H9 (cell line): ENCODE data around the gene C19orf53. TPM values are rescaled to one million over a fixed set of nuclear protein-coding genes. Genes with fewer than 3 reads are reported as not detected.

Experiments
- DNase-seq: peaks from one replicate; pipeline ENCODE4 v3.0.0-alpha.2; 2017
- H2AFZ ChIP-seq: one replicate; pipeline ENCODE4 v1.6.1; 2013; ENCODE audit warnings: mild to moderate bottlenecking, low read length, control low read depth, moderate library complexity
- H2AK5ac ChIP-seq: 2 replicates; pipeline ENCODE4 v1.6.1; 2013; ENCODE audit warnings: low read length, control low read depth, mixed read lengths; ENCODE audit not compliant: insufficient read length
- H2BK120ac ChIP-seq: one replicate; pipeline ENCODE4 v1.6.1; 2013; ENCODE audit warnings: low read depth, mild to moderate bottlenecking, low read length, control low read depth, inconsistent platforms; ENCODE audit not compliant: poor library complexity, severe bottlenecking
- H2BK12ac ChIP-seq: 2 replicates; pipeline ENCODE4 v1.6.1; 2013; ENCODE audit warnings: low read length, control low read depth, mixed read lengths, low read depth; ENCODE audit not compliant: insufficient read length
- H2BK15ac ChIP-seq: 2 replicates; pipeline ENCODE4 v1.6.1; 2013; ENCODE audit warnings: low read depth, low read length, control low read depth
- H2BK20ac ChIP-seq: one replicate; pipeline ENCODE4 v1.6.1; 2013; ENCODE audit warnings: low read depth, mild to moderate bottlenecking, low read length, control low read depth, inconsistent platforms; ENCODE audit not compliant: poor library complexity, severe bottlenecking
- H2BK5ac ChIP-seq: 2 replicates; pipeline ENCODE4 v1.6.1; 2013; ENCODE audit warnings: low read length, control low read depth, mixed read lengths; ENCODE audit not compliant: insufficient read length
- H3K14ac ChIP-seq: 2 replicates; pipeline ENCODE4 v1.6.1; 2013; ENCODE audit warnings: low read length, control low read depth; ENCODE audit not compliant: insufficient read depth
- H3K18ac ChIP-seq: 2 replicates; pipeline ENCODE4 v1.6.1; 2013; ENCODE audit warnings: low read depth, mild to moderate bottlenecking, mixed read lengths, low read length, control low read depth; ENCODE audit not compliant: insufficient read length
- H3K23ac ChIP-seq: 2 replicates; pipeline ENCODE4 v1.6.1; 2013; ENCODE audit warnings: low read length, control low read depth, mixed read lengths, low read depth; ENCODE audit not compliant: insufficient read length
- H3K23me2 ChIP-seq: 2 replicates; pipeline ENCODE4 v1.6.1; 2013; ENCODE audit warnings: low read depth, mild to moderate bottlenecking, mixed read lengths, low read length, control low read depth; ENCODE audit not compliant: insufficient read length, poor library complexity, severe bottlenecking
- H3K27ac ChIP-seq: 2 replicates; pipeline ENCODE4 v1.5.1; 2013; ENCODE audit warnings: low read length, control low read depth, mixed read lengths, low read depth; ENCODE audit not compliant: insufficient read length
- H3K27me3 ChIP-seq: 2 replicates; pipeline ENCODE4 v1.6.1; 2013; ENCODE audit warnings: low read length, control low read depth, inconsistent platforms; ENCODE audit not compliant: insufficient read depth
- H3K4ac ChIP-seq: 2 replicates; pipeline ENCODE4 v1.6.1; 2013; ENCODE audit warnings: low read depth, mild to moderate bottlenecking, control low read depth, inconsistent platforms, low read length, moderate library complexity
- H3K4me1 ChIP-seq: 2 replicates; pipeline ENCODE4 v1.6.1; 2013; ENCODE audit warnings: low read length, control low read depth, inconsistent platforms; ENCODE audit not compliant: insufficient read depth
- H3K4me2 ChIP-seq: 2 replicates; pipeline ENCODE4 v1.6.1; 2013; ENCODE audit warnings: low read length, control low read depth, mixed read lengths; ENCODE audit not compliant: insufficient read length, insufficient read depth
- H3K56ac ChIP-seq: 2 replicates; pipeline ENCODE4 v1.6.1; 2013; ENCODE audit warnings: low read depth, mild to moderate bottlenecking, mixed read lengths, low read length, control low read depth; ENCODE audit not compliant: insufficient read length
- H3K79me1 ChIP-seq: 2 replicates; pipeline ENCODE4 v1.6.1; 2013; ENCODE audit warnings: low read depth, mild to moderate bottlenecking, moderate library complexity, low read length, control low read depth, inconsistent platforms; ENCODE audit not compliant: insufficient read depth, poor library complexity, severe bottlenecking
- H3K79me2 ChIP-seq: 2 replicates; pipeline ENCODE4 v1.6.1; 2013; ENCODE audit warnings: low read length, control low read depth, inconsistent platforms; ENCODE audit not compliant: insufficient read depth
- H3K9ac ChIP-seq: 2 replicates; pipeline ENCODE4 v1.6.1; 2013; ENCODE audit warnings: low read length, control low read depth, mixed read lengths; ENCODE audit not compliant: insufficient read length; ENCODE audit errors: extremely low read depth
- H3K9me3 ChIP-seq: one replicate; pipeline ENCODE4 v1.6.1; 2013; ENCODE audit warnings: low read depth, low read length, inconsistent platforms; ENCODE audit not compliant: control insufficient read depth
- H3T11ph ChIP-seq: one replicate; pipeline ENCODE4 v1.6.1; 2013; ENCODE audit warnings: mild to moderate bottlenecking, low read length, control low read depth, inconsistent platforms
- H4K20me1 ChIP-seq: one replicate; pipeline ENCODE4 v1.6.1; 2013; ENCODE audit not compliant: control insufficient read depth, insufficient read length, insufficient read depth
- H4K5ac ChIP-seq: 2 replicates; pipeline ENCODE4 v1.6.1; 2013; ENCODE audit warnings: low read depth, mild to moderate bottlenecking, mixed read lengths, low read length, control low read depth; ENCODE audit not compliant: insufficient read length
- H4K8ac ChIP-seq: replicated peaks from 2 replicates; pipeline ENCODE4 v1.6.1; 2013; ENCODE audit warnings: low read length, control low read depth, mixed read lengths, low read depth; ENCODE audit not compliant: insufficient read length
- H4K91ac ChIP-seq: 2 replicates; pipeline ENCODE4 v1.6.1; 2013; ENCODE audit warnings: low read depth, mild to moderate bottlenecking, moderate library complexity, mixed read lengths, low read length, control low read depth; ENCODE audit not compliant: insufficient read length
- H3K27ac Mint-ChIP-seq, 3 experiments: 2 replicates in 2 of 3; 3 replicates in 1 of 3; pipeline ENCODE4 v1.8.0; 2020 to 2021; ENCODE audit warnings: mixed read lengths in 3 of 3, mild to moderate bottlenecking in 1 of 3, moderate library complexity in 1 of 3
- H3K27me3 Mint-ChIP-seq: 2 replicates; pipeline ENCODE4 v1.8.0; 2021; ENCODE audit warnings: low read depth, mild to moderate bottlenecking, moderate library complexity, mixed read lengths
- H3K36me3 Mint-ChIP-seq, 3 experiments: 2 replicates in 2 of 3; 3 replicates in 1 of 3; pipeline ENCODE4 v1.8.0; 2020 to 2021; ENCODE audit warnings: low read depth in 3 of 3, mixed read lengths in 3 of 3; ENCODE audit not compliant: insufficient read depth in 1 of 3
- H3K4me1 Mint-ChIP-seq, 2 experiments: 2 replicates each; pipeline ENCODE4 v1.8.0; 2020; ENCODE audit warnings: mixed read lengths in 2 of 2
- H3K4me3 Mint-ChIP-seq, 2 experiments: 2 replicates in 1 of 2; 3 replicates in 1 of 2; pipeline ENCODE4 v1.8.0; 2020 to 2021; ENCODE audit warnings: mild to moderate bottlenecking in 2 of 2, mixed read lengths in 2 of 2, moderate library complexity in 1 of 2
- H3K9me3 Mint-ChIP-seq, 2 experiments: 2 replicates in 1 of 2; 3 replicates in 1 of 2; pipeline ENCODE4 v1.8.0; 2020; ENCODE audit warnings: mild to moderate bottlenecking in 2 of 2, mixed read lengths in 2 of 2, moderate library complexity in 1 of 2
- CTCF ChIP-seq: fragments of 200-600 bp; sonication (generic); conservative IDR thresholded peaks from 3 replicates; pipeline ENCODE4 v1.8.0; 2021; ENCODE audit warnings: antibody characterized with exemption, mild to moderate bottlenecking
- WGBS: extraction: QIAGEN DNeasy Blood & Tissue Kit; methylation state at CpG from one replicate; pipeline ENCODE4 v1.1.7; 2013; ENCODE audit warnings: missing lambda C conversion rate, low lambda C conversion rate, mixed read lengths; ENCODE audit not compliant: insufficient read length; ENCODE audit errors: extremely low coverage; 5-methylcytosine and 5-hydroxymethylcytosine counted together
- total RNA-seq: library from RNA; stranded (reverse); gene quantifications from 2 replicates; pipeline ENCODE4 v1.2.1, GENCODE V29; 2021

The C19orf53 gene
- total RNA-seq, 1 experiment from 2014 or later = 129 TPM

- Histone ChIP-seq H3K18ac (no peak overlapping the region), H3K27ac (no peak overlapping the region), H3K23me2 (peaks cover 6% of the 10 kb centered on the region), H3K56ac (no peak overlapping the region), H4K91ac (no peak overlapping the region), H4K8ac (no peak overlapping the region), H4K20me1 (no peaks in the 10 kb centered on the region), H2AFZ (no peak overlapping the region), H2BK20ac (no peak overlapping the region), H2BK120ac (no peak overlapping the region), H3K4me2 (peak overlapping the region; percentile 95), H3K4ac (no peak overlapping the region), H2AK5ac (no peak overlapping the region), H3K27me3 (no peaks in the 10 kb centered on the region), H3K9me3 (no peaks in the 10 kb centered on the region), H3T11ph (no peak overlapping the region), H3K14ac (no peak overlapping the region), H3K79me1 (no peaks in the 10 kb centered on the region), H3K9ac (peak overlapping the region; percentile 95), H3K4me1 (no peaks in the 10 kb centered on the region), H2BK15ac (no peak overlapping the region), H2BK5ac (no peak overlapping the region), H4K5ac (no peak overlapping the region), H3K23ac (no peak overlapping the region), H3K79me2 (no peaks in the 10 kb centered on the region), H2BK12ac (no peak overlapping the region)
- Mint-ChIP-seq H3K4me1 (peaks cover 11 to 12% of the 10 kb centered on the region in 2 experiments), H3K27ac (no peak overlapping the region; a peak in 1 of 7 replicates), H3K4me3 (peak overlapping the region; percentile 57 to 79), H3K9me3 (no peaks in the 10 kb centered on the region), H3K27me3 (no peaks in the 10 kb centered on the region), H3K36me3 (peaks cover 2 to 9% (median 4%) of the 10 kb centered on the region in 3 experiments; a peak in 5 of 7 replicates)
- no CpG with 5 or more reads among the region's 8 CpGs for WGBS
- TF ChIP-seq CTCF = no peak
- no peak for DNase-seq
Observed at GRCh38 chr19:13732337-13732736, 41.9 kb upstream of the C19orf53 start.
